ENCODE measurements around the gene CPAMD8.

DNA sequence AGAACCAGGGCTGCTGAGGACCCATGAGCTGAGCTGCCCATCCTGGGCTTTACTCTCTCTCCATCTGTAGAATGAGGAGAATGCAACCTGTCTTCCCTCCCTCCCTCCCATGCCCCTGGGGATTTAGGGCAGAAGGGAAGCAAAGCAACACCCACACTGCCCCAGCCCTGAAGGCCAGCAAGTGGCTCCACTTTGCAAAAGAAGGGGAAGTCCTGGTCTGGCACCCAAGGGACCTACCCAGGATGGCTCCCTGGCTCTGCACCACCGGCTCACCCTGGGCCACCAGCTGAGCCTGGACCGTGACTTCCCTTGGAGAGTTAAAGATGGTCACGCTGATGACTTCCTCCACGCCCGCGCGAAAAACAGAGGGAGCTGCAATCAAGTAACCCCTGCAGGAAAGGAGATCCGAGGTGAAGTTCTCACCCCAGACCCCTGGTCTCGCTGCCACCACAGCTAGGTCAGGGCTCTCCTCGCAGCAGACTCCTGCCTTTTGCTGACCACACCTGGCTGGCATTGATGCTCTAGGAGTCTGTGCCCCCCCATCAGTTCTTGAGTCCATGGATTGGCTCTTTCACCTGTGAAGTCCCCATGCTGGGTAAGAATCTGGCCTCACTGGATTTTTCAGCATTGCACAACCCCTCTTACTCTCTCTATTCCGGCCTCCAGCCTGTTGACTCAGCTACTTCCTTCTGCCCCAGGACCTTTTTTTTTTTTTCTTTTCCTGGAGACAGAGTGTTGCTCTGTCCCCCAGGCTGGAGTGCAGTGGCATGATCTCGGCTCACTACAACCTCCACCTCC is 4.6 kb downstream of the CPAMD8 start:
- TF ChIP-seq, protein P1, sequence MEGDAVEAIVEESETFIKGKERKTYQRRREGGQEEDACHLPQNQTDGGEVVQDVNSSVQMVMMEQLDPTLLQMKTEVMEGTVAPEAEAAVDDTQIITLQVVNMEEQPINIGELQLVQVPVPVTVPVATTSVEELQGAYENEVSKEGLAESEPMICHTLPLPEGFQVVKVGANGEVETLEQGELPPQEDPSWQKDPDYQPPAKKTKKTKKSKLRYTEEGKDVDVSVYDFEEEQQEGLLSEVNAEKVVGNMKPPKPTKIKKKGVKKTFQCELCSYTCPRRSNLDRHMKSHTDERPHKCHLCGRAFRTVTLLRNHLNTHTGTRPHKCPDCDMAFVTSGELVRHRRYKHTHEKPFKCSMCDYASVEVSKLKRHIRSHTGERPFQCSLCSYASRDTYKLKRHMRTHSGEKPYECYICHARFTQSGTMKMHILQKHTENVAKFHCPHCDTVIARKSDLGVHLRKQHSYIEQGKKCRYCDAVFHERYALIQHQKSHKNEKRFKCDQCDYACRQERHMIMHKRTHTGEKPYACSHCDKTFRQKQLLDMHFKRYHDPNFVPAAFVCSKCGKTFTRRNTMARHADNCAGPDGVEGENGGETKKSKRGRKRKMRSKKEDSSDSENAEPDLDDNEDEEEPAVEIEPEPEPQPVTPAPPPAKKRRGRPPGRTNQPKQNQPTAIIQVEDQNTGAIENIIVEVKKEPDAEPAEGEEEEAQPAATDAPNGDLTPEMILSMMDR (conservative IDR thresholded peaks at IDR 0.05; ENCODE audit: low read depth, low read length) = no peak
- TF ChIP-seq EZH2 (IDR thresholded peaks at IDR 0.05; ENCODE audit: low read length, unreplicated experiment) = no peak

All from PC-3 (cell line).